BJ (cell line): Measurements from ENCODE around the gene ABHD16B. TPM values are rescaled to one million over a fixed set of nuclear protein-coding genes. Genes with fewer than 3 reads are reported as not detected.
A peak's percentile ranks its signal among the peaks of the same experiment; 100 is the strongest.

Source experiments
- CTCF ChIA-PET: fragments of 350-600 bp; formaldehyde crosslinking; extraction: SDS; loops from one replicate; lab custom pipeline; 2021; ENCODE audit warnings: antibody characterized with exemption, inconsistent platforms; lab: Yijun Ruan, JAX
- POLR2A ChIA-PET: fragments of 300-600 bp; sonication (Branson Sonifier 250); formaldehyde crosslinking; extraction: SDS; loops from one replicate; lab custom pipeline; 2021; ENCODE audit warnings: antibody characterized with exemption; lab: Charles Lee
- DNase-seq: peaks from one replicate; pipeline ENCODE4 v3.0.0-alpha.2; 2011; ENCODE audit warnings: low read depth
- H3K27me3 ChIP-seq: 2 replicates; pipeline ENCODE4 v1.6.0; 2011; ENCODE audit warnings: low read length; ENCODE audit not compliant: control insufficient read depth, insufficient read depth
- H3K36me3 ChIP-seq: 2 replicates; pipeline ENCODE4 v1.5.1; 2011; ENCODE audit warnings: low read length; ENCODE audit not compliant: control insufficient read depth, insufficient read depth
- H3K4me3 ChIP-seq: 2 replicates; pipeline ENCODE4 v1.5.1; 2011; ENCODE audit warnings: low read depth, mild to moderate bottlenecking, control low read depth, low read length
- CTCF ChIP-seq: IDR thresholded peaks from 2 replicates; pipeline ENCODE4 v1.5.1; 2011; ENCODE audit warnings: low read depth, mild to moderate bottlenecking, control low read depth, inconsistent platforms, low read length, moderate library complexity; ENCODE audit not compliant: insufficient read depth
- polyA minus RNA-seq: library from RNA; depleted of rRNA, polyadenylated mRNA; stranded (reverse); fragments of >200 nt; gene quantifications from 2 replicates; pipeline ENCODE4 v1.2.3, GENCODE V29; 2011; rRNA and poly(A)+ RNA removed
- polyA plus RNA-seq: library from polyadenylated mRNA; depleted of rRNA; stranded (reverse); fragments of >200 nt; gene quantifications from 2 replicates; pipeline ENCODE4 v1.2.3, GENCODE V29; 2011; rRNA removed

The ABHD16B gene
- not detected in 2 replicates for polyA plus RNA-seq
- polyA minus RNA-seq: not detected in 2 replicates

- no peak within 1 kb of the TSS for H3K4me3 ChIP-seq
- no peaks in the 10 kb centered on the region for H3K27me3 ChIP-seq
- H3K36me3 ChIP-seq: peaks cover 13% of the 10 kb centered on the region
- POLR2A ChIA-PET: no interaction called here
- CTCF ChIA-PET: no interaction called here
- no peak for DNase-seq
- no peak for TF ChIP-seq CTCF
Observed at GRCh38 chr20:63861365-63861934, at the start of gene ABHD16B. TSS of gene ABHD16B (plus strand) at chr20:63861498. CDS start at chr20:63861541, 43 bp downstream.

- Histone ChIP-seq H3K4me3 (no peak overlapping the region), H3K27me3 (peaks cover 2% of the 10 kb centered on the region; the same call in 1 of the 2 replicates), H3K36me3 (no peaks in the 10 kb centered on the region)
- no peak for DNase-seq
- CTCF ChIA-PET: no interaction called here
- POLR2A ChIA-PET: no interaction called here
- no peak for TF ChIP-seq CTCF
Observed at GRCh38 chr20:63814891-63815614, 46.2 kb upstream of the ABHD16B start.

- DNase-seq: no peak
- H3K36me3 ChIP-seq: no peaks in the 10 kb centered on the region
- ChIA-PET POLR2A (no interaction called here), CTCF (interaction anchor here (1.3 kb wide), 1 partner anchor 29 kb away, joined by 3 read pairs; no protein-coding TSS in a partner anchor)
- TF ChIP-seq CTCF: no peak
- H3K4me3 ChIP-seq: no peak overlapping the region
- peaks cover 2% of the 10 kb centered on the region; the same call in 1 of the 2 replicates for H3K27me3 ChIP-seq
Observed at GRCh38 chr20:63815615-63816253, 45.6 kb upstream of the ABHD16B start.

- H3K4me3 ChIP-seq: no peak overlapping the region
- H3K27me3 ChIP-seq: peaks cover 2% of the 10 kb centered on the region
- no peak for DNase-seq
- peak; percentile 49 for TF ChIP-seq CTCF
- CTCF ChIA-PET: interaction anchor here (0.8 to 1.5 kb wide), 2 partner anchors 27 to 46 kb away, joined by 3 to 5 read pairs; partner anchors contain the start of gene TPD52L2
- no peaks in the 10 kb centered on the region for H3K36me3 ChIP-seq
- POLR2A ChIA-PET: no interaction called here
Observed at GRCh38 chr20:63819224-63819921, 41.9 kb upstream of the ABHD16B start.
